ENCODE data around the gene SIRPG.

DNA sequence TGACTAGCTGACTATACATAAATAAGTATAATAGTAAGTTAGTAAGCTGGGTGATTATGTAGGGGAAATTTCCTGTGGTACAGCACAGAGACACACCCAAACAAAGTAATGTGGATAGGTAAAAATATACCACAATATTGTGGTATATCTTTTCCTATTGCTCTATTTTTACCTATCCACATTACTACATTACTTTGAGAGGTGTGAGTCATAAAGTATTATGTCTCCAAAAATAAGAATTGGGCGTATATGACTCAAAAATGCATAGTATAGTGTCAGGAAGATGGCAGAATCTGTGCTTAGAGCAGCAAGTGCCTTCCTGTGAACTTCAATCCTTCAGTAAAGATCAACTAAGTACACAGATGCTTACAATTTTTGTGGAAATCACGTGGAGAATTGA lies 2.7 kb upstream of the SIRPG start:
- TF ChIP-seq POLR2A (IDR thresholded peaks at IDR 0.05), result no peak
- TF ChIP-seq POLR2AphosphoS5 (IDR thresholded peaks at IDR 0.05), result no peak
